Loucy (cell line): ENCODE measurements around the gene RNU6-1.

ENCODE experiments used
- CTCF ChIP-seq: fragments of 200-600 bp; sonication (generic); conservative IDR thresholded peaks from 2 replicates; pipeline ENCODE4 v1.5.1; 2014; ENCODE audit warnings: mild to moderate bottlenecking, antibody characterized with exemption, low read length
- EZH2phosphoT487 ChIP-seq: fragments of 200-600 bp; IDR thresholded peaks from 2 replicates; pipeline ENCODE4 v1.6.1; 2018; ENCODE audit warnings: antibody characterized with exemption, mild to moderate bottlenecking, moderate library complexity, borderline replicate concordance

GRCh38 chr15:67878712-67879206 is 38.9 kb upstream of the RNU6-1 start:
- TF ChIP-seq CTCF = no peak
- TF ChIP-seq EZH2phosphoT487 = no peak
